Measurements from ENCODE around the gene FBRSL1.
"Not testable (repeated sequence)": the region's sequence is repeated elsewhere in the genome, so short reads cannot be mapped to it uniquely, and the experiment has no call there.

Gene FBRSL1

DNA sequence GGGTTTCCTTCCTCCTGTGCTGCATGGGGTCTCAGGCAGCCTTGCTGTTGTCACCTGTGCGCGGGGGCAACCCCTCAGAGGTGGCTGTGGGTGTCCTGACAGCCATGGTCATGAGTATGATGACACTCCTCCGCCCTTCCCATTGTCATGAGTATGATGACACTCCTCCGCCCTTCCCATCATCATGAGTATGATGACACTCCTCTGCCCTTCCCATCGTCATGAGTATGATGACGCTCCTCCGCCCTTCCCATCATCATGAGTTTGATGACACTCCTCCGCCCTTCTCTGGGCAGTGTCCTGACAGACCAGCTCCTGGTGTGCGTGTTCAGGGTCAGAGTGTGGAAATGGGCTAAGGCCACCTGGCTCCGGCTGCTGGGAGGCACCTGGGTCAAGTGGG lies 40.0 kb downstream of the FBRSL1 start:
- DNase-seq: no peak

DNA sequence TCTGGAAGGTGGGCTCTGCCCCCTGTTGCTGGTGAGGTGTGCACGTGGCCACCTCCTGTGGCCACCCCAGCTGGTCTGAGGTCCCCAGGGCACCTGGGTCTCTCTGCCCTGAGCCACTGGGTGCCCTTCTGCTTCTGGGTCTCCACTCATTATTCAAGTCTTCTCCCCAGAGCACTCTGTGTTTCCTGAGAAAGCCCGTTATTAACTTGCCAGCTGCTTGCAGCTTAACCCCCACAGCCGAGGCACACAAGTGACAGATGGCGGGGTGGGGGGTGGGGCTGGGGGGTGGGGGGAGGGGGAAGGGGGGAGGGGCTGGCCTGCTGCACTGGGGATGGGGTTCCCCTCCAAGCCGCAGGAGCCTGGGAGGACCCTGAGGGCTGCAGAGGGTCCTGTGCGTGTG lies 40.5 kb downstream of the FBRSL1 start:
- DNase-seq: no peak

GRCh38 chr12:132530851-132531250 lies 40.9 kb downstream of the FBRSL1 start:
- no peak for DNase-seq

- DNase-seq: not testable (repeated sequence)
Observed at GRCh38 chr12:132532711-132533583, 43.0 kb downstream of the FBRSL1 start.

- no peak for DNase-seq
Observed at GRCh38 chr12:132533584-132533958, 43.6 kb downstream of the FBRSL1 start.

DNA sequence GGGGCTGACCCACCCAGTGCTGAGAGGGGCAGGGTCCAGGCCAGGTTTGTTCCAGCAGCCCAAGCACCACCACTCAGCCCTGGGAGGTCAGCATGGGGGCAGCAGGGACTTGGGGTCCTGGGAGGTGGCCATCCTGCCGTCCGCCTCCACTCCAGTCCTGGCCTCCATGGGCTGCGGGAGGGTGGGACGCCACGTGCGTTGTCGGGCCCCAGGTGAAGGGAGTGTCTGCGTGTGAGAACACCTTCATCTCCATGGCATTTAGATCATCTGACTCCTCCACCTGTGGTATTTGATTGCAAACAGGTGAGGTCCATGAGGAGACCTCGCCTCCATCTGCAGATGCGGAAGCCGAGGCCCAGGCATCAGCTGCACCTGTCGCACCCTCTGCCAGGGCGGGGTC lies 44.1 kb downstream of the FBRSL1 start:
- no peak for DNase-seq

DNA sequence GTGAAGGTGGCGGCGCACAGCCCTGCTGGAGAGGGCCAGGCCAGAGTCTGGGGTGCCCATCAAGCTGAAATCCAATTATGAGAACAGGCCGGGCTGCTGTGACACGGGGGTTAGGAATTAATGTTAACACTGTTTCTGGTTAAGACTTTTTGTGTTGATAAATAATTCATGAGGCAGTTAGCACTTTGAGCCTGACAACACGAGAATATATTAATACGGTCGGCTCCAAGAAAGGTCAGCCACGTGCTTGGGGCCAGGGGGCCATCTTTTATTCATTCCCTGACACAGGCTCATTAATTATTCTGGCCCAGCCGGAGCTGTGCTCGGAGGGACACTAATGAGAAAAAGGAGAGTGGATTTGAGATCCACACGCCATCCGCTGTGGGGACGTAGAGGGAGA lies 45.1 kb downstream of the FBRSL1 start:
- DNase-seq: no peak

GRCh38 chr12:132536102-132536876 lies 46.3 kb downstream of the FBRSL1 start:
- no peak for DNase-seq

- no peak for DNase-seq
Observed at GRCh38 chr12:132537049-132537448, 47.1 kb downstream of the FBRSL1 start.

DNA sequence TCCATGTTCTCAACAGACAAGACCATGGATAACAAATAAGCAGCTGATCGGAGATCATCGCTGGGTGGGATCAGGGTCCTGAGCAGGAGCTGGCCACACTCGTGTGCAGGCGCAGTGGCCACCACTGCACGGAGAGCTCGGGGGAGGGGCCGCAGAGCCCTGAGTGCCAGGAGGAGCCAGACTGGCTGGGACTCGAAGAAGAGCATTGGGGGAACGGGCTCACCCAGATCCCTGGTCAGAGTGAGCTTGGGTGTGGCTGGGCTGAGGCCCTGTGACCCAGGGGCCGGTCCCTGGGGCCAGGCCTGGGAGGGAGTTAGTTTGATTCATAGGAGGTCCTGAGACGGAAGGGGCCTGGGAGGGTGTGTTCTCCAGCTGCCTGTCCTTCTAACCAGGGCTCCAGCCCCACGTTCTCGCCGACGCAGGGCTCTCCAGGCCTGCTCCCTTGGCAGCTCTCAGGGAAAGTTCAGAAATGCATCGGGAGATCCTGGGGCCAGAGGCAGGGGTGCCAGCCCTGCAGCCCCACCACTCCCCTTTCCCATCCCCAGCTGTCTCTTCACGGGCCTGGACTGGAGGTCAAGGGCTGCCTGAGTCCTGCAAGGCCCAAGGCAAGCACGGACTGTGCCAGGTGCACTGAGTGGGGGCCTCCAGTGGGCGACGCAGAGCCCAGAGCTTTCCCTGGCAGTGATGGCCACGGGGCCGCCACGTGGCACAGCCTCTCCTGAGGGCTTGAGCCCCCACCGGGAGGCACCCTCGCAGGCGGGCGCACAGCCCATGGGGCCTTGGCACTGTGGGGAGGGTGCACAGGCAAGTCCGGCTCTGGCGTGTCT lies 48.1 kb downstream of the FBRSL1 start:
- no peak for DNase-seq

- no peak for DNase-seq
Observed at GRCh38 chr12:132538663-132538990, 48.7 kb downstream of the FBRSL1 start.

DNA sequence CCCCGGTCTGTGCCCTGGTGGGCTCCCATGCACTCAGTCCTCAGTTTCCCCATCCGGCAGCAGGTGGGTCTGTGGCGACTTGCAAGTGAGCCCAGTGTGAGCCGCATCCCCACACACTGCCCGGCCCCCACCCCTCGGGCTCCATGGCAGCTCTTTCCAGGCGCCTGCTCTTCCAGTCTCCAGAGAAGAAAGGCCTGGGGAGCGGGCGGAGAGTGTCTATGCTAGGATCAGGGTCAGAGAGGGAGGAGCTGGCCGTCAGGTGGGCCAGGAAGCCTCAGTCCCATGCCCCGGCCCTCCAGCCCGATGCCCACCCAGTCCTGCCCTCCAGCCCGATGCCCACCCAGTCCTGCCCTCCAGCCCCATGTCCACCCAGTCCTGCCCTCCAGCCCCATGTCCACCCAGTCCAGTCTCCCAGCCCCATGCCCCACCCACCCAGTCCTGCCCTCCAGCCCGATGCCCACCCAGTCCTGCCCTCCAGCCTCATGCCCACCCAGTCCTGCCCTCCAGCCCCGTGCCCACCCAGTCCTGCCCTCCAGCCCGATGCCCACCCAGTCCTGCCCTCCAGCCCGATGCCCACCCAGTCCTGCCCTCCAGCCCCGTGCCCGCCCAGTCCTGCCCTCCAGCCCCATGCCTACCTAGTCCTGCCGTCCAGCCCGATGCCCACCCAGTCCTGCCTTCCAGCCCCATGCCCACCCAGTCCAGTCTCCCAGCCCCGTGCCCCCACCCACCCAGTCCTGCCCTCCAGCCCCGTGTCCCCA lies 49.2 kb downstream of the FBRSL1 start:
- no peak for DNase-seq

GRCh38 chr12:132540436-132540835 lies 50.5 kb downstream of the FBRSL1 start:
- DNase-seq: no peak

- no peak for DNase-seq
Observed at GRCh38 chr12:132541200-132541599, 51.2 kb downstream of the FBRSL1 start.

DNA sequence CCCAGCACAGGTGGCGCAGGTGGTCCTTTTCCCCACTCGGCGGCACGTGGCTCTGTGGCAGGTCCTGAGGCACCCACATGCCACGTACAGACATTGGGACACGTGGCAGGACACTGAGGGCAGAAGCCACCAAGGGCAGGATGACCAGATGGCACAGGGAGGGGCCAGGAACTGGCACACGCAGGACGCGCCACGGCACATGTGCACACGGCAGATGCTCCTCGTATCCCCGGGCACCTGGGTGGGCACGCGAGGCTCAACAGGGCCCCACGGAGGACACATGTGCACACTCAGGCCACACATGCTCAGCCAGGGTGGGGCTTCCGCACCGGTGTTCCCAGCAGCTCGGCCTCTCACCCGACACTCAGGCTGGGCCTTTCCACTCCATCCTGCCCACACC lies 52.0 kb downstream of the FBRSL1 start:
- no peak for DNase-seq

DNA sequence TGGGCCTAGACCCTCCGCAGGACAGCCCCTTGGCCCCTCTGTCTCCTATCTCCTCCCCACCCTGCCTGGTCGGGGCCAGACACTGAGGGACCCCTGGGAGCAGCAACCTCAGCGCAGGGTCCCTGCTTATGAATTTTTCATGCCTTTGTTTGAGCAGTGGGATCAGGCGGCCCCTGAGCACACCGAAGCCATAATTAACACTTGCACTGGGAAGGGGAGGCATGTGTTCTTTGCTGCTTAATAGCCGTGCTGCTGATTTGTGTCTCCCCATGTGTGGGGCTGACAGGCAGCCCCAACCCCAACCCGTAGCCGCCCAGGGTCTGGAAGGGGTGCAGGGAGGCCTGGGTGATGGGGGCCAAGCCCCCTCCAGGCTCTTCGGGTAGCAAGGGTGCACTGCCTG lies 52.7 kb downstream of the FBRSL1 start:
- no peak for DNase-seq

DNA sequence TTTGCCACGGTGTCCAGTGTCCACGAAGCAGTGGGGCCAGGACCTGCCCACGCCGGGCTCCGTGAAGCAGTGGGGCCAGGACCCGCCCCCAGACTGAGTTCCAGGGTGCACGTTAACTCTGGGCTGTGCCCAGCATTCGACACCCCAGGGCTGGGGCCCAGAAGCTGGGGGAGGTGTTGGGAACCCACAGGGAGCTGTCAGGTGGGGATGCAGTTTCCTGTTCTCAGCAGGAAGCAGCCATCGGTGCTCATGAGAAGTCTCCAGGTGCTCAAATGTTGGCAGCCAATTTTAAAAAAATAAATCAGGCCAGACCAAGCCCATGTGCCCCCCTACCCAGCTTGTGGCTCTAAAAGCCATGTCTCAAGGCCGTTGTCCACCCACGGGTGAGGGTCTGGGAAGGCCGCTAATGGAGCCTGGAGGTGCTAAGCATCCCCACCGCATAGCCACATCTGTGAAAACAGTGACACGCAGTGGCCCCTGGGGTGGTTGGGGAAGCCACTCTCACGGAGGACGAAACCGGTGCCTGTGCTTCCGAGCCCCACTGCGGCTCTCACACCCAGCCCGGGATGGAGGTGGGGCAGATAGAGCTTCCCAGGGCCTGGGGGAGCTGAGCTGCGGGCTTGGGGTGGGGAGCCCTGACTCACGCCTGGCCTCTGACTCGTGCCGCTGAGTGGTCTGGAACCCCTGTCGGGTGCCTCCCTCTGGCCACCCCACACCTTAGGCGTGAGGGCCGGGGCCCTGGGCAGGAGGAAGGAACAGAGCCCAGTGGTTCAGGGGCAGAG lies 53.5 kb downstream of the FBRSL1 start:
- DNase-seq: no peak

GRCh38 chr12:132544080-132544397 lies 54.1 kb downstream of the FBRSL1 start:
- DNase-seq: no peak

GRCh38 chr12:132544498-132544897 lies 54.5 kb downstream of the FBRSL1 start:
- no peak for DNase-seq

- DNase-seq: no peak
Observed at GRCh38 chr12:132545164-132545953, 55.4 kb downstream of the FBRSL1 start.

GRCh38 chr12:132545955-132546354 lies 56.0 kb downstream of the FBRSL1 start:
- no peak for DNase-seq
